HG02981 (cell line): ENCODE data around the gene OR10H2.
"Not testable (repeated sequence)": the region's sequence is repeated elsewhere in the genome, so short reads cannot be mapped to it uniquely, and the experiment has no call there.

Experiments used
- ATAC-seq: cut with Tn5 transposase; IDR thresholded peaks from one replicate; pipeline ENCODE4 v1.9.1; 2021; ENCODE audit warnings: mild to moderate bottlenecking, moderate library complexity; ENCODE audit not compliant: unreplicated experiment

The OR10H2 gene, protein sequence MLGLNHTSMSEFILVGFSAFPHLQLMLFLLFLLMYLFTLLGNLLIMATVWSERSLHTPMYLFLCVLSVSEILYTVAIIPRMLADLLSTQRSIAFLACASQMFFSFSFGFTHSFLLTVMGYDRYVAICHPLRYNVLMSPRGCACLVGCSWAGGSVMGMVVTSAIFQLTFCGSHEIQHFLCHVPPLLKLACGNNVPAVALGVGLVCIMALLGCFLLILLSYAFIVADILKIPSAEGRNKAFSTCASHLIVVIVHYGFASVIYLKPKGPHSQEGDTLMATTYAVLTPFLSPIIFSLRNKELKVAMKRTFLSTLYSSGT

DNA sequence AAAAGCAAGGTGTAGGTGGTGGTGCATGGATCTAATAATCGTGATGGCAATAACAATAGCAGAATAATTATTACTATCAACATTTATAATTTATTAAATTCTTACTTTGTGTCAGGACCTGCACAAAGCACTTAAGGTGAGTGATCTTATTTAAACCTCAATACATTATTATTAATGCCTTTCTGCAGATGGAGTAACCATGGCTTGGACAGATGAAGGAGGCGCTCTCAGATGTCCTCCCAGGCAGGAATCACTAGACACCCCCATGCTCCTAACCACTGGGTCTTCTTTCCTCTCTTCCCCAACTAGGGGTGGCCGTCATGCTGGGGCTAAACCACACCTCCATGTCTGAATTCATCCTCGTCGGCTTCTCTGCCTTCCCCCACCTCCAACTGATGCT is at the start of gene OR10H2:
TSS of gene OR10H2 (plus strand) at position 301 of the 400 bp plus-strand sequence. CDS start at position 321, 20 bp downstream.
- no peak for ATAC-seq

GRCh38 chr19:15679089-15679488 is 48.7 kb upstream of the OR10H2 start:
- no peak for ATAC-seq

DNA sequence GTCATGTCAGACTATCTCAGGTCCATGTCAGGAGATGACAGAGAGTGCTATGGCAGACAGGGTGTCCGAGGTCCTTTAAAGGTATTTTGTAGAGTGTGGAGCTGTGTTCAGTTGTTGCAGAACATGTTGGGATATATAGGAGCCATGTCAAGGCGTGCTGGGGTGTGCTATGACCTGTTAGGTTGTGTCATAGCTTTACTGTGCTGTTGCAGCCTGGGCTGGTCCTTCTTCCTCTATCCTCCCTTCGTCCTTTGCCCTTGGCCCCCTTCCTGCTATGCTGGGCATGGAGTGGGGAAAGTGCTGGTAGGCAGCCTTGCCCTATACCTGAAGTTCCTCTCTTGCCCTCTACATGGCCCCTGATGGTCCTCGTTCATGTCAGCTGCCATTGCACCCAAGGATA is 48.0 kb upstream of the OR10H2 start:
- not testable (repeated sequence) for ATAC-seq

- ATAC-seq: no peak
These were observed 47.1 kb upstream of the OR10H2 start for GRCh38 chr19:15680478-15681322.

GRCh38 chr19:15683411-15683810 is 44.4 kb upstream of the OR10H2 start:
- ATAC-seq: no peak

DNA sequence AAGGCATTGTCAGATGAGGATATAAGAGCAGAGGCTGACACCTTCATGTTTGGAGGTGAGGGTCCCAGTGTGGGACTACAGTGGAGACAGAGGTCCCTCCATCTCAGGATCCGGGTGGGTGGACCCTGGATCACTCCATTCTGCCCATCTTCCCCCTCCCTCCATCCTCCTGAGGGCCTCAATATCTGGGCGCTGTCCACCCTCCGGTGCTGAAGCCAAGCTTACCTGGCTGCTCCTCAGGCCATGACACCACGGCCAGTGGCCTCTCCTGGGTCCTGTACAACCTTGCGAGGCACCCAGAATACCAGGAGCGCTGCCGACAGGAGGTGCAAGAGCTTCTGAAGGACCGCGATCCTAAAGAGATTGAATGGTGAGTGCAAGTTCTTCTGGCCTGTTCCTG is 43.0 kb upstream of the OR10H2 start:
- no peak for ATAC-seq

DNA sequence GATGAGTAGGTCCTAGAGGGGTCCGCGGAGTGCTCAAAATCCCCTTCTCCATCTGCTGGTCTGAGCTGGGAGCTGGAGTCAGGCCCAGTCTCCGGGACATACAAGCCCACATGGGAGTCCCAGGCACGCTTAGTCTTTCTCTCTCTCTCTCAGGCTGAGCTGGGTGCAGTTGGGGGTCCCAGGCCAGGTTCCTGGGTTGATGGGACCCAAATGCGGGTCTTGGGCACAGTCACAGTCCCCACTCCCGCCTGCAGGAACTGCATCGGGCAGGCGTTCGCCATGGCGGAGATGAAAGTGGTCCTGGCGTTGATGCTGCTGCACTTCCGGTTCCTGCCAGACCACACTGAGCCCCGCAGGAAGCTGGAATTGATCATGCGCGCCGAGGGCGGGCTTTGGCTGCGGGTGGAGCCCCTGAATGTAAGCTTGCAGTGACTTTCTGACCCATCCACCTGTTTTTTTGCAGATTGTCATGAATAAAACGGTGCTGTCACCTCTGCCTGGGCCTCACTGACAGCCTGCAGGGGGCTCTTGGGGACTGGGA is 31.1 kb upstream of the OR10H2 start:
- no peak for ATAC-seq

DNA sequence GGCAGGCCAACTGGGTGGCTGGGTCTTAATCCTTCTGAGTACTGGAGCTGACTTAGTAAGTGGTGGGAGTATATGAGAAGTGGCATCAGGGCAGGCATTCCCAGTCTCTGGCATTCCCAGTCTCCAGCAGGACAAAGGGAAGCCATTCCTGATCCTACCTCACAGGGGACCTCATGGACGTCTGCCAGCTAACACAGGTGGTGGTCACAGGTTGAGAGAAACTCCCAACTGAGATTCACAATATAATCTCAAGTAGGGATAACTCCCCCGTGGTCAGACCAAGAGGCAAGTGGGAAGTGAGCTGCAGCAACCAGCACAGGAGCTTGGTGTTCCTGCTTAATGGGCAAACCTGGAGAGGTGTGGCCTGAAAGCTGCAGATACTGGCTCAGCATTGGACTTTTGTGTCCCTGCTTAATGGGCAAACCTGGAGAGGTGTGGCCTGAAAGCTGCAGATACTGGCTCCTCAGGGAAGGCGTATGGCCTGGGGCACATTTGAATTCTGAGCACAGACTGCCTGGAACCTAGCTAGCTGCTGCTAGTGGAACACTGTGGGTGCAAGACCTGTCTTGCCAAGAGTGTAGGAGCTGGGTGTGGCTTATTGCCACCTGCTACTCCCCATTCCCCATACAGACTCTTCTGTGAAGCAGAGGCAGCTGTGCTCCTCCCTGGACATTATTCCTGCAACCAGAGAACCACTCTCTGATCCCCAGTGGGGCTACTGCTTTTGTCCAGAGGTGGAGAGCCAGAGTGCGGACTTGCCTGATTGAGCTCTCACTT is 25.9 kb upstream of the OR10H2 start:
- no peak for ATAC-seq

- ATAC-seq: no peak
These were observed 25.3 kb upstream of the OR10H2 start for GRCh38 chr19:15702534-15702930.

DNA sequence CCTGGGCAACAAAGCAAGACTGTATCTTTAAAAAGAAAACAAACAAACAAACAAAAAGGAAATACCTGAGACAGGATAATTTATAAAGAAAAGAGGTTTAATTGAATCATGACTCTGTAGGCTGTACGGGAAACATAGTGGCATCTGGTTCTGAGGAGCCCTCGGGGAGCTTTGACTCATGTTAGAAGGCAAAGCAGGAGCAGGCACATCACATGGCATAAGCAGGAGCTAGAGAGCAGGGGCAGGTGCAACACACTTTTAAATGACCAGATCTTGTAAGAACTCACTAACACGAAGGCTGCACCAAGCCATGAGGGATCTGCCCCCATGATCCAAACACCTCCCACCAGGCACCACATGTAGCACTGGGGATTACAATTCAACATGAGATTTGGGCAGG is 13.2 kb upstream of the OR10H2 start:
- ATAC-seq: no peak

DNA sequence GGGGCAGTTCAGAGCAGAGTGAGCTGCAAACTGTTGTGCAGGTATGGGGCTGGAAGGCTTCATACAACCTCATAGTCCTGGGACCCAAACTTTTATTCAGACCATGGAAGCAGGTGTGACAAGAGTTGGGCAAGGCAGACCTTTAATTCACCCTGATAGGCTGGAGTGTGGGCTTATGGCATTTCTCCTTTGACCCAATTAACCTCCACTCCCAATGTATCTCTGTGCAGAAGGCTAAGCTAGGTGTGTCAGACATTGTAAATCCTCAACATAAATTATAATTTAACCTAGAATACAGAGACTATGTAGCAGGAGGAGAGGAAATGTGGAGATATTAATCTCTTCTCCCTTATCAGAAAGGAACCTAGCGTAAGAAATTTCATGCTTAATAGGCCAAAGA is 12.2 kb upstream of the OR10H2 start:
- ATAC-seq: no peak

GRCh38 chr19:15717809-15718208 is 10.0 kb upstream of the OR10H2 start:
- no peak for ATAC-seq

- no peak for ATAC-seq
These were observed 6.6 kb upstream of the OR10H2 start for GRCh38 chr19:15721268-15721667.

DNA sequence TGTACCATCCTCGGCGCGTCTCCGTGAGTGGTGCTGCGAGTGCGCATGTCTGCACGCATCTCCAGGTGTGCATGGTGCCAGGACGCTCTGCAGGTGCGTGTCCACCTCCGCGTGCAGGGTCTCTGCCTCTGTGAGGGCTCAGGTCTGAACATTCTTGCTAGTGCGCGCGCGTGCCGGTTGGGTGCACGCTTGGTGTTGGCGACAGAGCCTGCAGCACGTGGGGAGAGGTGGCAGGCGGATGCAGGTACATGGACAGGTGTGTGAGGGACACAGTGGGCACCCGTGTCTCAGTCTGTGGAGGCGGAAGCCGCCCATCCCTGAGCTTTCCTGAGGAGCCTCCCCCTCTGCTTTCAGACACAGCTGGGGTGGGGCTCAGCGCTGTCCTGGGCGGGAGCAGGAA is 4.9 kb upstream of the OR10H2 start:
- no peak for ATAC-seq

- ATAC-seq: no peak
These were observed 2.7 kb downstream of the OR10H2 start for GRCh38 chr19:15730538-15730937.

DNA sequence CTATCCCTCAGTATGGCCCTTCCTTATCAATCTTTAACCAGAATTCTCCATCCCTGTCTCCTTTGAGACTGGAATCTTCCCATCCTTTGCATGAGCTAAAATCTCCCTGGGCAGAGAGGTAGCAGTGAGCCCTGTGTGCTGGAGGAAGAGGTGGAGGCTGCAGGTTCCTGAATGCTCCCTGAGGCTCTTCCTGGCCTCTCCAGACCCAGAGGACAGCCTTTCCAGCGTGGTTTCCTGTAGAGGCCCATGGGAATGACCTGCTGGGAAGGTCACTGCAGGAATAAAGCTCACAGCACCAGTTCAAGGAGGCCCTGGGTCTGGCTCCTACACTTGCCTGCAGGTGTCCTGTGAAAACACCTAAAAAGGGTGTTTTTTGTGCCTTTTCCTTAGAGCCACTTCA is 4.6 kb downstream of the OR10H2 start:
- no peak for ATAC-seq

DNA sequence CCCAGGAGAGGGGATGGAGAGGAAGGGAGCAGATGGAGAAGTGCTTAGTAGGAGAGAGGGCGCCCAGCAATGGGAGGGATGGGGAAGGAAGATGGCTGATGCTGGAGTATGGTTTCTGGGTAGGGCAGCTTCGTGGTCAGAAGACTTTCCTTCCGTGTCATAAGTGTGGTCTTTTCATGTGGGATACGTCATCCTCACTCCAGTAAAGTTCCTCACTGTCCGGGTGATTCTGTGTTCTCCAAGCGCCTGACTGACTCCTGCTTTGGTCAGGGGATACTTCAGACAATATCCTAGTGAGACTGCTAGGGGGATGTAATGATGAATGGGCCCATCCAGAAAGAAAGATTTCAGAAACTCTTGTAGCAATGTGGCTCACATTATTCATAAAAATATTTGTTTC is 6.1 kb downstream of the OR10H2 start:
- ATAC-seq: no peak

DNA sequence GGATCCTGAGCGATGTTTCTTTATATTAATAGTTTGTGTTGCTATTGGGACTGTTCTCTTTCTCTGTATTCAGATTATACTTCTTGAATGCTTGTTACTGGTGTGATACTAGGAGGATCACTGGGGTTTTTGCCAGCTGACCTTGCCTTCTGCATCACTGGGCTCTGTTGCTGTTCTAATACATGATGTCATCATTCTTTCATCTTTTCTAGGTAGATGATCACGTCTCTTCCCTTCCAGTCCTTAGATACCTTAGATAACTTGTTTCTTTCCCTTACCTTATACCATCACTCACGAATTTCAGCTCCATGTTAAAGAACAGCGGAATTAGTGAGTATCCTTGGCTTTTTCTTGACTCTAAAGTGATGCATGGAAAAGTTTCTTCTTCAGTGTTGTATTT is 9.9 kb downstream of the OR10H2 start, which contains the start of gene OR10H3:
TSS of gene OR10H3 (plus strand) at position 264 of the 400 bp plus-strand sequence. CDS start 3,408 bp downstream, outside the sequence.
- no peak for ATAC-seq

DNA sequence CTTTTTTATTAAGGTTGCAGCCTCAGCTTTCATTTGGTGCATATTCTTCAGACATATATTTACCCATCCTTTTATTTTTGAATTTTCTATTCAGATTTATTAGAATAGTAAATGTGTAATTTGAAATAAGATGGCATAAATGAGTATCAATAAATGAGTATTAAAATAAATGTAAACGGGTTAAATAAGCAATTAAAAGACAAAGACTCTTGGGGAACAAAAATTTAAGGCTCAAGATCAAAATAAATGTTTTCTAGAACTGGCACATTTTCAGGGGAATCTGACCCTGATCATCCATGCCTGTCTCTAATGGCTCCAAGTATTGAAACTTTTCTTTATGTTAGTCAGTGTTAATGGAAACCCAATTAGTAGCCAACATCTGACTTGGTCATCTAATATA is 13.0 kb downstream of the OR10H2 start:
- ATAC-seq: no peak

GRCh38 chr19:15748239-15748638 is 20.4 kb downstream of the OR10H2 start:
- ATAC-seq: no peak

DNA sequence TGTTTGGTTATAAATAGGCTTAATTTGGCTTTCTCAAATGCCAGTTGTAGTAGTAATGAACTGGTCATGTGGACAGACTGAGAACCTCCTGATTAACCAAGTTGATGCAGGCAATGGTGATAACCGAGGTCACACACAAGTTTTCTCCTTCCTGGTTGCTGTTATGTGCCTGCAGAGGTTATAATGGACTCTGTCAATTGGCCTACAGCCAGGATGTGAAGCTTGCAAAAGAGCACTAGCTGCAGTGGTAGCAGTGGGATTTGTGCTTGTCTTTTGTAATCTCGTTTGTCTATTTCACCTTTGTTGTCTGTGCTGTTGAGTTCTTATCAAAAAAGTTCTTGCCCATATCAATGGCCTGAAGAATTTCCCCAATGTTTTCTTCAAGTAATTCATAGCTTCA is 30.6 kb downstream of the OR10H2 start:
- no peak for ATAC-seq
